Left ventricle myocardium inferior (tissue), 1 donor: Measurements from ENCODE around the gene SEZ6. TPM values are rescaled to one million over a fixed set of nuclear protein-coding genes. Genes with fewer than 3 reads are reported as not detected.

Experiments used
- DNase-seq: peaks from one replicate; pipeline ENCODE4 v3.0.0-alpha.2; 2020
- H3K27ac ChIP-seq: fragments of 200-600 bp; replicated peaks from 2 replicates; pipeline ENCODE4 v1.8.0; 2021
- H3K27me3 ChIP-seq: fragments of 200-600 bp; 2 replicates; pipeline ENCODE4 v1.8.0; 2021; ENCODE audit warnings: low read depth
- H3K36me3 ChIP-seq: fragments of 200-600 bp; 2 replicates; pipeline ENCODE4 v1.8.0; 2021
- H3K4me1 ChIP-seq: fragments of 200-600 bp; 2 replicates; pipeline ENCODE4 v1.8.0; 2021
- H3K4me3 ChIP-seq: fragments of 200-600 bp; 2 replicates; pipeline ENCODE4 v1.8.0; 2021; ENCODE audit warnings: mild to moderate bottlenecking, moderate library complexity
- H3K9me3 ChIP-seq: fragments of 200-600 bp; replicated peaks from 2 replicates; pipeline ENCODE4 v1.8.0; 2021
- intact Hi-C: fragments of 100-400 bp; cut with micrococcal nuclease; formaldehyde crosslinking; loops from one replicate; pipeline ENCODE4 v1.11.0; 2022
- total RNA-seq: library from RNA; stranded (reverse); fragmentation: NEBNext Ultra II Directional; extraction: Animal tissue kit (Norgen Biotek cat#: 25700); gene quantifications from one replicate; pipeline ENCODE4 v1.2.1, GENCODE V29; 2021
- TF ChIP-seq, protein P1 (sequence below): fragments of 200-600 bp; IDR thresholded peaks from 2 replicates; pipeline ENCODE4 v1.8.0; 2021; ENCODE audit warnings: antibody characterized with exemption, mild to moderate bottlenecking, borderline replicate concordance
- donor health status: DM: no; HTN: yes; CAD: no; lungs with severe emphysema.

SEZ6 gene
- total RNA-seq, 1 donor from 2014 or later = not detected

- intact Hi-C loops = no loop called here
- peak overlapping the region; percentile 69 for H3K27ac ChIP-seq
- no peak for DNase-seq
- no peaks in the 10 kb centered on the region for H3K27me3 ChIP-seq
- peaks cover 65% of the 10 kb centered on the region for H3K36me3 ChIP-seq
- H3K9me3 ChIP-seq = no peaks in the 10 kb centered on the region
- no peak overlapping the region for H3K4me3 ChIP-seq
- TF ChIP-seq, protein P1, sequence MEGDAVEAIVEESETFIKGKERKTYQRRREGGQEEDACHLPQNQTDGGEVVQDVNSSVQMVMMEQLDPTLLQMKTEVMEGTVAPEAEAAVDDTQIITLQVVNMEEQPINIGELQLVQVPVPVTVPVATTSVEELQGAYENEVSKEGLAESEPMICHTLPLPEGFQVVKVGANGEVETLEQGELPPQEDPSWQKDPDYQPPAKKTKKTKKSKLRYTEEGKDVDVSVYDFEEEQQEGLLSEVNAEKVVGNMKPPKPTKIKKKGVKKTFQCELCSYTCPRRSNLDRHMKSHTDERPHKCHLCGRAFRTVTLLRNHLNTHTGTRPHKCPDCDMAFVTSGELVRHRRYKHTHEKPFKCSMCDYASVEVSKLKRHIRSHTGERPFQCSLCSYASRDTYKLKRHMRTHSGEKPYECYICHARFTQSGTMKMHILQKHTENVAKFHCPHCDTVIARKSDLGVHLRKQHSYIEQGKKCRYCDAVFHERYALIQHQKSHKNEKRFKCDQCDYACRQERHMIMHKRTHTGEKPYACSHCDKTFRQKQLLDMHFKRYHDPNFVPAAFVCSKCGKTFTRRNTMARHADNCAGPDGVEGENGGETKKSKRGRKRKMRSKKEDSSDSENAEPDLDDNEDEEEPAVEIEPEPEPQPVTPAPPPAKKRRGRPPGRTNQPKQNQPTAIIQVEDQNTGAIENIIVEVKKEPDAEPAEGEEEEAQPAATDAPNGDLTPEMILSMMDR = no peak
- H3K4me1 ChIP-seq = peaks cover 51% of the 10 kb centered on the region
Measured at GRCh38 chr17:28906706-28907438, 99.0 kb downstream of the SEZ6 start.

DNA sequence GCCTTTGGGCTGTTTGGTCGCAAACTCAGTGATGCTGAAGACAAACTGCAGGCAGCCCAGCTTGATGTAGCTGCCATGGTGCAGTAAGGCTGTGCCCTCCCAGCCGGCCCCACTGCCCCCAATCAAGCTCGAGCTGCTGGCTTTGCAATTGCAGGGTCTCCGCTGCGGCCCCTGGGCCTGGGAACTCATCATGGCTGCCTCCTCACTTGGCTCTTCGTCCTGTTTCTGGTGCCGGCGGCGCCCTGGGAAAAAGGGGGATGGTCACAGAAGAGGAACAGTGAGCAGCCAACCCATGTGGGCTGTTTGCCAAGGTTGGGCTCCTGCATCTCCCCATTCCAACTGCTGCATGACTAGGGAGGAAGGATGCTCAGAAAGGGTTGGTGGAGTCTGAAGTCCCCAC, 99.6 kb downstream of the SEZ6 start:
- Histone ChIP-seq H3K4me1 (peaks cover 57% of the 10 kb centered on the region), H3K9me3 (no peaks in the 10 kb centered on the region), H3K27me3 (no peaks in the 10 kb centered on the region), H3K27ac (no peak overlapping the region), H3K4me3 (no peak overlapping the region), H3K36me3 (peaks cover 59% of the 10 kb centered on the region)
- TF ChIP-seq, protein P1 = no peak
- no peak for DNase-seq
- intact Hi-C loops = no loop called here

Other genes starting within 250 kb of the SEZ6 start
- gene FAM222B, start 163.2 kb downstream of the SEZ6 start, total RNA-seq = 17.5 TPM
- gene ERAL1, start 151.0 kb downstream of the SEZ6 start, total RNA-seq = 35.4 TPM
- 84.2 TPM for gene FLOT2, start 108.3 kb downstream of the SEZ6 start, total RNA-seq
- 3.1 TPM for gene DHRS13, start 103.0 kb downstream of the SEZ6 start, total RNA-seq
- 17.2 TPM for gene PHF12, start 54.5 kb downstream of the SEZ6 start, total RNA-seq
- gene PIPOX, start 37.1 kb upstream of the SEZ6 start, total RNA-seq = 0.60 TPM
- 397 TPM for gene MYO18A, start 174.4 kb upstream of the SEZ6 start, total RNA-seq
- not detected for gene CRYBA1, start 240.8 kb upstream of the SEZ6 start, total RNA-seq